ENCODE data around the gene PUSL1. TPM values are rescaled to one million over a fixed set of nuclear protein-coding genes. Genes with fewer than 3 reads are reported as not detected.

The PUSL1 gene
- total RNA-seq, 2 experiments from 2014 or later: 23.9 to 25.4 TPM

- intact Hi-C loops (cut with micrococcal nuclease): no loop called here
- ChIA-PET CTCF (no interaction called here), POLR2A (interaction anchor here (0.7 kb wide), 1 partner anchor 57 kb away, joined by 3 read pairs; no protein-coding TSS in a partner anchor)
- no peak for DNase-seq
- no peaks in the 10 kb centered on the region for H3K9me3 Mint-ChIP-seq
- no peak overlapping the region for H3K27ac Mint-ChIP-seq
- no peak for TF ChIP-seq CTCF (IDR thresholded peaks at IDR 0.05)
- H3K27me3 Mint-ChIP-seq: no peaks in the 10 kb centered on the region
- no peaks in the 10 kb centered on the region for H3K4me1 Mint-ChIP-seq (ENCODE audit: low read depth)
- ATAC-seq: no peak
- H3K4me3 Mint-ChIP-seq: no peak overlapping the region
- no peaks in the 10 kb centered on the region for H3K36me3 Mint-ChIP-seq (ENCODE audit: low read depth)
These were observed 10.5 kb upstream of the PUSL1 start for GRCh38 chr1:1297802-1298424.

- Mint-ChIP-seq H3K36me3 (ENCODE audit: low read depth) (no peaks in the 10 kb centered on the region), H3K9me3 (no peaks in the 10 kb centered on the region), H3K27ac (no peak overlapping the region), H3K27me3 (no peaks in the 10 kb centered on the region), H3K4me3 (no peak overlapping the region), H3K4me1 (ENCODE audit: low read depth) (peaks cover 2% of the 10 kb centered on the region)
- intact Hi-C loops (cut with micrococcal nuclease): no loop called here
- POLR2A ChIA-PET: interaction anchor here (0.7 kb wide), 1 partner anchor 58 kb away, joined by 3 read pairs; no protein-coding TSS in a partner anchor
- ATAC-seq (no peak), DNase-seq (no peak)
- CTCF ChIA-PET: interaction anchor here (0.9 to 2.2 kb wide), 2 partner anchors 7 to 266 kb away, joined by 3 to 7 read pairs; no protein-coding TSS in a partner anchor
- TF ChIP-seq CTCF (IDR thresholded peaks at IDR 0.05): no peak
These were observed 9.3 kb upstream of the PUSL1 start for GRCh38 chr1:1298861-1299685.

- intact Hi-C loops (cut with micrococcal nuclease): no loop called here
- POLR2A ChIA-PET: interaction anchor here (1.3 kb wide), 1 partner anchor 297 kb away, joined by 4 read pairs; no protein-coding TSS in a partner anchor
These were observed 8.6 kb upstream of the PUSL1 start for GRCh38 chr1:1299686-1300351.

GRCh38 chr1:1300352-1300739 lies 8.1 kb upstream of the PUSL1 start:
- H3K36me3 Mint-ChIP-seq (ENCODE audit: low read depth): no peaks in the 10 kb centered on the region
- ChIA-PET POLR2A (interaction anchor here (1.3 kb wide), 1 partner anchor 297 kb away, joined by 4 read pairs; no protein-coding TSS in a partner anchor), CTCF (interaction anchor here (0.9 to 2.2 kb wide), 4 partner anchors 9 to 267 kb away, joined by 3 to 7 read pairs (median 4); no protein-coding TSS in a partner anchor)
- intact Hi-C loops (cut with micrococcal nuclease): no loop called here
- DNase-seq: no peak
- TF ChIP-seq CTCF (IDR thresholded peaks at IDR 0.05): peak; percentile 51
- H3K9me3 Mint-ChIP-seq: no peaks in the 10 kb centered on the region
- peaks cover 8% of the 10 kb centered on the region for H3K4me1 Mint-ChIP-seq (ENCODE audit: low read depth)
- no peak overlapping the region for H3K4me3 Mint-ChIP-seq
- H3K27me3 Mint-ChIP-seq: no peaks in the 10 kb centered on the region
- ATAC-seq: no peak
- H3K27ac Mint-ChIP-seq: no peak overlapping the region

More at GRCh38 chr1:1299686-1300351, 8.6 kb upstream of the PUSL1 start:
- Mint-ChIP-seq H3K27ac (no peak overlapping the region), H3K9me3 (no peaks in the 10 kb centered on the region), H3K4me3 (no peak overlapping the region), H3K27me3 (no peaks in the 10 kb centered on the region), H3K4me1 (ENCODE audit: low read depth) (peaks cover 4% of the 10 kb centered on the region), H3K36me3 (ENCODE audit: low read depth) (no peaks in the 10 kb centered on the region)
- DNase-seq: peak; percentile 56
- TF ChIP-seq CTCF (IDR thresholded peaks at IDR 0.05): peak; percentile 64
- ATAC-seq: peak; percentile 80
- CTCF ChIA-PET: interaction anchor here (0.9 to 2.2 kb wide), 4 partner anchors 8 to 267 kb away, joined by 3 to 7 read pairs (median 4); no protein-coding TSS in a partner anchor

Measured in activated CD8-positive, alpha-beta T cell treated with anti-CD3 and anti-CD28 coated beads for 36 hours (primary cell).